Parathyroid adenoma (tissue), 2 donors: ENCODE measurements around the gene CHST8.
"Not testable (repeated sequence)": the region's sequence is repeated elsewhere in the genome, so short reads cannot be mapped to it uniquely, and the experiment has no call there.

Experiments used
- H2AFZ ChIP-seq: fragments of 300-600 bp; sonication (generic); one replicate; pipeline ENCODE4 v1.7.0; 2017; ENCODE audit warnings: antibody characterized with exemption, mild to moderate bottlenecking
- H3K27ac ChIP-seq: fragments of 300-600 bp; sonication (generic); one replicate; pipeline ENCODE4 v1.7.0; 2017
- H3K27me3 ChIP-seq: fragments of 300-600 bp; sonication (generic); one replicate; pipeline ENCODE4 v1.7.0; 2017; ENCODE audit warnings: low read length; ENCODE audit not compliant: control insufficient read depth, insufficient read depth
- H3K36me3 ChIP-seq: fragments of 300-600 bp; sonication (generic); one replicate; pipeline ENCODE4 v1.7.0; 2017; ENCODE audit warnings: low read length; ENCODE audit not compliant: control insufficient read depth, insufficient read depth
- H3K4me1 ChIP-seq: fragments of 300-600 bp; sonication (generic); one replicate; pipeline ENCODE4 v1.7.0; 2017; ENCODE audit warnings: control low read depth
- H3K4me2 ChIP-seq: fragments of 300-600 bp; sonication (generic); one replicate; pipeline ENCODE4 v1.7.0; 2017; ENCODE audit warnings: low read length
- H3K4me3 ChIP-seq: fragments of 300-600 bp; sonication (generic); one replicate; pipeline ENCODE4 v1.7.0; 2017; ENCODE audit warnings: low read depth, low read length
- H3K79me2 ChIP-seq: fragments of 300-600 bp; sonication (generic); one replicate; pipeline ENCODE4 v1.7.0; 2017; ENCODE audit warnings: control low read depth
- H3K9ac ChIP-seq: fragments of 300-600 bp; sonication (generic); one replicate; pipeline ENCODE4 v1.7.0; 2017; ENCODE audit warnings: mild to moderate bottlenecking
- H3K9me3 ChIP-seq: fragments of 300-600 bp; sonication (generic); one replicate; pipeline ENCODE4 v1.7.0; 2017; ENCODE audit warnings: low read length; ENCODE audit not compliant: control insufficient read depth
- TF ChIP-seq, protein P1 (sequence below): fragments of 300-600 bp; sonication (generic); IDR thresholded peaks from one replicate; pipeline ENCODE4 v1.7.0; 2017; ENCODE audit warnings: antibody characterized with exemption, mild to moderate bottlenecking
- donor health status: primary hyperparathyroidism.

CHST8 gene

GRCh38 chr19:33818411-33818810, 196.7 kb downstream of the CHST8 start:
- Histone ChIP-seq H3K27me3 (no peaks in the 10 kb centered on the region), H3K36me3 (no peaks in the 10 kb centered on the region), H3K4me2 (no peak overlapping the region), H2AFZ (no peak overlapping the region), H3K9me3 (no peaks in the 10 kb centered on the region), H3K4me3 (no peak overlapping the region), H3K27ac (no peak overlapping the region), H3K9ac (no peak overlapping the region), H3K79me2 (no peaks in the 10 kb centered on the region), H3K4me1 (peaks cover 11% of the 10 kb centered on the region)
- TF ChIP-seq, protein P1, sequence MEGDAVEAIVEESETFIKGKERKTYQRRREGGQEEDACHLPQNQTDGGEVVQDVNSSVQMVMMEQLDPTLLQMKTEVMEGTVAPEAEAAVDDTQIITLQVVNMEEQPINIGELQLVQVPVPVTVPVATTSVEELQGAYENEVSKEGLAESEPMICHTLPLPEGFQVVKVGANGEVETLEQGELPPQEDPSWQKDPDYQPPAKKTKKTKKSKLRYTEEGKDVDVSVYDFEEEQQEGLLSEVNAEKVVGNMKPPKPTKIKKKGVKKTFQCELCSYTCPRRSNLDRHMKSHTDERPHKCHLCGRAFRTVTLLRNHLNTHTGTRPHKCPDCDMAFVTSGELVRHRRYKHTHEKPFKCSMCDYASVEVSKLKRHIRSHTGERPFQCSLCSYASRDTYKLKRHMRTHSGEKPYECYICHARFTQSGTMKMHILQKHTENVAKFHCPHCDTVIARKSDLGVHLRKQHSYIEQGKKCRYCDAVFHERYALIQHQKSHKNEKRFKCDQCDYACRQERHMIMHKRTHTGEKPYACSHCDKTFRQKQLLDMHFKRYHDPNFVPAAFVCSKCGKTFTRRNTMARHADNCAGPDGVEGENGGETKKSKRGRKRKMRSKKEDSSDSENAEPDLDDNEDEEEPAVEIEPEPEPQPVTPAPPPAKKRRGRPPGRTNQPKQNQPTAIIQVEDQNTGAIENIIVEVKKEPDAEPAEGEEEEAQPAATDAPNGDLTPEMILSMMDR: no peak

DNA sequence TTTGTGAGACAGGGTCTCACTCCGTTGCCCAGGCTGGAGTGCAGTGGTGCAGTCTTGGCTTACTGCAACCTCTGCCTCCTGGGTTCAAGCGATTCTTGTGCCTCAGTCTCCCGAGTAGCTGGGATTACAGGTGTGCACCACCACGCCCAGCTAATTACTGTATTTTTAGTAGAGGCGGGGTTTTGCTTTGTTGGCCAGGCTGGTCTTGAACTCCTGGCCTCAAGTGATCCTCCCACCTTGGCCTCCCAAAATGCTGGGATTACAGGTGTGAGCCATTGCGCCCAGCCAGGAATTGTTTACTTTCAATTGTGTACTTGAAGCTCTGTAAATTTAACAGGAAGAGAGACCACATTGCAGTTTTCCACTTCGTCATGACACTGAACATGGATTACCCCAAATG, 197.3 kb downstream of the CHST8 start:
- H3K4me2 ChIP-seq, H3K9me3 ChIP-seq, H3K36me3 ChIP-seq, H3K9ac ChIP-seq, H3K4me3 ChIP-seq, H3K27me3 ChIP-seq, H3K79me2 ChIP-seq: not testable (repeated sequence)
- Histone ChIP-seq H3K4me1 (peaks cover 11% of the 10 kb centered on the region), H3K27ac (peak overlapping the region; percentile 73), H2AFZ (peak overlapping the region; percentile 100)

- Histone ChIP-seq H3K79me2 (no peaks in the 10 kb centered on the region), H3K36me3 (no peaks in the 10 kb centered on the region), H3K4me2 (peak overlapping the region; percentile 77), H3K4me1 (peaks cover 11% of the 10 kb centered on the region), H3K9me3 (no peaks in the 10 kb centered on the region), H3K9ac (no peak overlapping the region), H3K27ac (peak overlapping the region; percentile 73), H3K4me3 (peak overlapping the region; percentile 35), H2AFZ (peak overlapping the region; percentile 100), H3K27me3 (no peaks in the 10 kb centered on the region)
- TF ChIP-seq, protein P1: no peak
These were observed 197.7 kb downstream of the CHST8 start for GRCh38 chr19:33819506-33819879.

- peak overlapping the region; percentile 100 for H2AFZ ChIP-seq
These were observed 198.4 kb downstream of the CHST8 start for GRCh38 chr19:33819880-33820781.

GRCh38 chr19:33821871-33822270, 200.1 kb downstream of the CHST8 start:
- Histone ChIP-seq H3K9ac (no peak overlapping the region), H3K79me2 (no peaks in the 10 kb centered on the region), H3K27me3 (no peaks in the 10 kb centered on the region), H3K4me2 (no peak overlapping the region), H3K9me3 (no peaks in the 10 kb centered on the region), H3K27ac (no peak overlapping the region), H2AFZ (no peak overlapping the region), H3K4me1 (peaks cover 11% of the 10 kb centered on the region), H3K36me3 (no peaks in the 10 kb centered on the region), H3K4me3 (no peak overlapping the region)
- TF ChIP-seq, protein P1: no peak

More at GRCh38 chr19:33819880-33820781, 198.4 kb downstream of the CHST8 start:
- peak overlapping the region; percentile 24 for H3K9ac ChIP-seq
- peak overlapping the region; percentile 73 for H3K27ac ChIP-seq
- peak overlapping the region; percentile 77 for H3K4me2 ChIP-seq
- no peaks in the 10 kb centered on the region for H3K27me3 ChIP-seq
- TF ChIP-seq, protein P1: peak; percentile 6
- H3K4me3 ChIP-seq: peak overlapping the region; percentile 35
- no peaks in the 10 kb centered on the region for H3K9me3 ChIP-seq
- H3K79me2 ChIP-seq: no peaks in the 10 kb centered on the region
- H3K4me1 ChIP-seq: peaks cover 11% of the 10 kb centered on the region
- no peaks in the 10 kb centered on the region for H3K36me3 ChIP-seq
